H1 (cell line): ENCODE measurements around the gene RANBP3L. TPM values are rescaled to one million over a fixed set of nuclear protein-coding genes. Genes with fewer than 3 reads are reported as not detected.

Source experiments
- CTCF ChIA-PET: fragments of 300-600 bp; sonication (Branson Sonifier 250); formaldehyde crosslinking; loops from one replicate; lab custom pipeline; 2021; ENCODE audit not compliant: partially characterized antibody; lab: Charles Lee
- POLR2A ChIA-PET: fragments of 300-600 bp; sonication (Branson Sonifier 250); formaldehyde crosslinking; loops from one replicate; lab custom pipeline; 2021; ENCODE audit warnings: inconsistent platforms; ENCODE audit not compliant: partially characterized antibody; lab: Charles Lee
- DNase-seq, 2 experiments: peaks; one replicate each; pipeline versions ENCODE4 v3.0.0 to v3.0.0-alpha.2; 2010 to 2022; ENCODE audit warnings: low spot score in 2 of 2, low read depth in 1 of 2, mixed read lengths in 1 of 2
- FAIRE-seq: peaks from 2 replicates; lab custom pipeline; 2011; peaks lifted over from hg19 to GRCh38; lab: Jason Lieb, UNC
- H2AFZ ChIP-seq: 2 replicates; pipeline ENCODE4 v1.8.1; 2012; ENCODE audit warnings: low read length, inconsistent platforms
- H2AK5ac ChIP-seq: 2 replicates; pipeline ENCODE4 v1.6.1; 2013; ENCODE audit warnings: low read depth, low read length
- H2BK120ac ChIP-seq: replicated peaks from 2 replicates; pipeline ENCODE3; 2013; ENCODE audit warnings: low read depth, low read length, inconsistent platforms
- H2BK12ac ChIP-seq: 2 replicates; pipeline ENCODE4 v1.6.1; 2013; ENCODE audit warnings: low read depth, low read length
- H2BK15ac ChIP-seq: 2 replicates; pipeline ENCODE4 v1.6.1; 2013; ENCODE audit warnings: low read length
- H2BK20ac ChIP-seq: 2 replicates; pipeline ENCODE4 v1.6.1; 2013; ENCODE audit warnings: low read length
- H2BK5ac ChIP-seq: 2 replicates; pipeline ENCODE4 v1.6.1; 2013; ENCODE audit warnings: low read depth, low read length
- H3K14ac ChIP-seq: 2 replicates; pipeline ENCODE4 v1.6.1; 2013; ENCODE audit warnings: inconsistent platforms; ENCODE audit not compliant: insufficient read length
- H3K18ac ChIP-seq: 2 replicates; pipeline ENCODE4 v1.6.1; 2013; ENCODE audit warnings: low read length; ENCODE audit errors: extremely low read depth
- H3K23ac ChIP-seq: 2 replicates; pipeline ENCODE4 v1.6.1; 2013; ENCODE audit warnings: inconsistent platforms; ENCODE audit not compliant: insufficient read length
- H3K23me2 ChIP-seq: 2 replicates; pipeline ENCODE4 v1.6.1; 2013; ENCODE audit warnings: low read depth, low read length
- H3K27ac ChIP-seq: 2 replicates; pipeline ENCODE4 v1.6.1; 2011; ENCODE audit warnings: low read depth, low read length, inconsistent platforms
- H3K27me3 ChIP-seq, 4 experiments: replicated peaks in 1 of 4; 1 replicate in 1 of 4; 2 replicates in 3 of 4; pipeline versions ENCODE4 v1.6.1 to v1.8.1; 2011 to 2013; ENCODE audit warnings: low read length in 3 of 4, mild to moderate bottlenecking in 3 of 4, inconsistent platforms in 2 of 4, mixed read lengths in 2 of 4, moderate library complexity in 1 of 4; ENCODE audit not compliant: control insufficient read depth in 3 of 4, insufficient read depth in 3 of 4; ENCODE audit errors: extremely low read depth in 1 of 4
- H3K36me3 ChIP-seq, 4 experiments: 2 replicates each; pipeline versions ENCODE4 v1.6.1 to v1.8.1; 2011 to 2013; ENCODE audit warnings: mild to moderate bottlenecking in 4 of 4, low read length in 3 of 4, moderate library complexity in 2 of 4, control low read depth in 1 of 4, inconsistent platforms in 1 of 4; ENCODE audit not compliant: insufficient read depth in 4 of 4, control insufficient read depth in 2 of 4
- H3K4ac ChIP-seq: replicated peaks from 2 replicates; pipeline ENCODE3; 2013; ENCODE audit warnings: low read length, low read depth, mixed read lengths, inconsistent platforms; ENCODE audit not compliant: insufficient read length
- H3K4me1 ChIP-seq, 4 experiments: replicated peaks in 1 of 4; 1 replicate in 1 of 4; 2 replicates in 3 of 4; pipeline versions ENCODE4 v1.6.1 to v1.8.1; 2011 to 2013; ENCODE audit warnings: low read length in 3 of 4, inconsistent platforms in 2 of 4, mixed read lengths in 1 of 4; ENCODE audit not compliant: insufficient read depth in 4 of 4, control insufficient read depth in 3 of 4
- H3K4me2 ChIP-seq, 2 experiments: 2 replicates each; pipeline versions ENCODE4 v1.6.1 to v1.8.1; 2011 to 2013; ENCODE audit warnings: low read depth in 2 of 2, low read length in 2 of 2, control low read depth in 1 of 2, inconsistent platforms in 1 of 2, mild to moderate bottlenecking in 1 of 2; ENCODE audit not compliant: insufficient read depth in 1 of 2
- H3K4me3 ChIP-seq, 4 experiments: fragments of 200-600, 300-600 bp in 1 of 4; sonication (generic), shearing (Covaris generic), sonication (Bioruptor Twin) in 1 of 4; 2 replicates each; pipeline versions ENCODE4 v1.5.1 to v1.8.1; 2011 to 2016; ENCODE audit warnings: low read length in 4 of 4, low read depth in 3 of 4, control low read depth in 2 of 4, inconsistent platforms in 2 of 4, mild to moderate bottlenecking in 2 of 4, mixed read lengths in 1 of 4, moderate library complexity in 1 of 4; ENCODE audit not compliant: insufficient read depth in 2 of 4; ENCODE audit errors: extremely low read depth in 1 of 4
- H3K56ac ChIP-seq: replicated peaks from 2 replicates; pipeline ENCODE3; 2013; ENCODE audit warnings: low read depth, mild to moderate bottlenecking, mixed read lengths, low read length, inconsistent platforms; ENCODE audit not compliant: insufficient read length
- H3K79me1 ChIP-seq: 2 replicates; pipeline ENCODE4 v1.6.1; 2013; ENCODE audit warnings: low read depth, low read length, control low read depth
- H3K79me2 ChIP-seq, 2 experiments: 2 replicates each; pipeline versions ENCODE4 v1.6.1 to v1.8.1; 2012 to 2013; ENCODE audit warnings: low read length in 2 of 2, mild to moderate bottlenecking in 2 of 2, inconsistent platforms in 1 of 2; ENCODE audit not compliant: insufficient read depth in 2 of 2, control insufficient read depth in 1 of 2
- H3K9ac ChIP-seq, 4 experiments: replicated peaks in 1 of 4; 1 replicate in 1 of 4; 2 replicates in 3 of 4; pipeline versions ENCODE4 v1.6.1 to v1.8.1; 2011 to 2013; ENCODE audit warnings: low read depth in 3 of 4, low read length in 3 of 4, control low read depth in 2 of 4, mild to moderate bottlenecking in 2 of 4, moderate library complexity in 2 of 4, inconsistent platforms in 1 of 4; ENCODE audit errors: extremely low read depth in 1 of 4
- H3K9me3 ChIP-seq, 2 experiments: 2 replicates each; pipeline versions ENCODE4 v1.6.1 to v1.8.1; 2012 to 2013; ENCODE audit warnings: mild to moderate bottlenecking in 2 of 2, moderate library complexity in 2 of 2, control low read depth in 1 of 2, inconsistent platforms in 1 of 2, low read depth in 1 of 2, low read length in 1 of 2, mixed read lengths in 1 of 2; ENCODE audit not compliant: insufficient read depth in 2 of 2
- H4K20me1 ChIP-seq, 2 experiments: replicated peaks in 1 of 2; 2 replicates each; pipeline versions ENCODE3 to v1.8.1; 2011 to 2013; ENCODE audit warnings: inconsistent platforms in 2 of 2, low read length in 2 of 2, mild to moderate bottlenecking in 1 of 2; ENCODE audit not compliant: insufficient read depth in 2 of 2, control insufficient read depth in 1 of 2
- H4K5ac ChIP-seq: 2 replicates; pipeline ENCODE4 v1.6.1; 2013; ENCODE audit warnings: low read length, low read depth, mixed read lengths, inconsistent platforms; ENCODE audit not compliant: insufficient read length
- H4K8ac ChIP-seq: 2 replicates; pipeline ENCODE4 v1.8.0; 2013; ENCODE audit warnings: mild to moderate bottlenecking, moderate library complexity, low read length, inconsistent platforms; ENCODE audit not compliant: insufficient read depth; ENCODE audit errors: extremely low read depth
- H4K91ac ChIP-seq: replicated peaks from 2 replicates; pipeline ENCODE3; 2013; ENCODE audit warnings: low read length, mixed read lengths, inconsistent platforms; ENCODE audit not compliant: insufficient read length
- BCL11A ChIP-seq, 2 experiments: IDR thresholded peaks; one replicate each; pipeline ENCODE4 v1.6.1; 2011; ENCODE audit warnings: low read depth in 2 of 2, low read length in 2 of 2, mild to moderate bottlenecking in 2 of 2
- CHD1 ChIP-seq: IDR thresholded peaks from 2 replicates; pipeline ENCODE4 v1.6.1; 2012; ENCODE audit warnings: low read depth, low read length, improper control_type of control experiment
- CHD2 ChIP-seq: IDR thresholded peaks from 2 replicates; pipeline ENCODE4 v1.6.1; 2012; ENCODE audit warnings: low read length, improper control_type of control experiment
- FOSL1 ChIP-seq: IDR thresholded peaks from 2 replicates; pipeline ENCODE4 v1.6.1; 2011; ENCODE audit warnings: mild to moderate bottlenecking, low read depth, low read length, moderate library complexity; ENCODE audit not compliant: insufficient read depth
- POLR2A ChIP-seq, 2 experiments: IDR thresholded peaks; 1 replicate in 1 of 2; 2 replicates in 1 of 2; pipeline ENCODE4 v1.6.1; 2011; ENCODE audit warnings: low read depth in 2 of 2, low read length in 2 of 2, mild to moderate bottlenecking in 2 of 2; ENCODE audit errors: control extremely low read depth in 1 of 2
- POU5F1 ChIP-seq: IDR thresholded peaks from 2 replicates; pipeline ENCODE4 v1.6.1; 2011; ENCODE audit warnings: low read depth, mild to moderate bottlenecking, low read length, moderate library complexity
- RFX5 ChIP-seq: IDR thresholded peaks from 2 replicates; pipeline ENCODE4 v1.6.1; 2011; ENCODE audit warnings: low read depth, low read length, improper control_type of control experiment, borderline replicate concordance
- SP1 ChIP-seq: IDR thresholded peaks from 2 replicates; pipeline ENCODE4 v1.6.1; 2011; ENCODE audit warnings: low read depth, low read length
- WGBS, 2 experiments: shearing (Covaris generic) in 1 of 2; methylation state at CpG; one replicate each; pipeline versions ENCODE4 v1.1.6 to v1.1.7; 2013 to 2015; ENCODE audit warnings: low lambda C conversion rate in 2 of 2, mixed read lengths in 2 of 2, inconsistent platforms in 1 of 2, low coverage in 1 of 2, missing lambda C conversion rate in 1 of 2; ENCODE audit not compliant: insufficient replicate concordance in 2 of 2, insufficient coverage in 1 of 2, insufficient read length in 1 of 2; ENCODE audit errors: extremely low coverage in 1 of 2, missing lambda C conversion rate in 1 of 2; 5-methylcytosine and 5-hydroxymethylcytosine counted together
- polyA plus RNA-seq, 7 experiments: library from polyadenylated mRNA; depleted of rRNA in 3 of 7; stranded (reverse) in 5 of 7; unstranded in 2 of 7; fragments of >200 nt in 5 of 7; fragments of 200-250 nt in 2 of 7; gene quantifications; 1 replicate in 5 of 7; 2 replicates in 1 of 7; 4 replicates in 1 of 7; pipeline versions ENCODE4 v1.2.1 to v1.2.3, GENCODE V29; 2011 to 2013; ENCODE audit warnings: missing spikeins in 2 of 7, mixed read lengths in 2 of 7
- total RNA-seq: library from RNA; stranded (reverse); fragmentation: NEBNext Ultra II Directional; extraction: Animal tissue kit (Norgen Biotek cat#: 25700); gene quantifications from 2 replicates; pipeline ENCODE4 v1.2.1, GENCODE V29; 2021
- TF ChIP-seq, protein P1 (sequence below), 3 experiments: IDR thresholded peaks; 1 replicate in 2 of 3; 2 replicates in 1 of 3; pipeline versions ENCODE4 v1.5.1 to v1.6.1; 2011; ENCODE audit warnings: low read length in 3 of 3, mild to moderate bottlenecking in 3 of 3, inconsistent platforms in 2 of 3, low read depth in 1 of 3, moderate library complexity in 1 of 3; ENCODE audit not compliant: insufficient read depth in 1 of 3; ENCODE audit errors: control extremely low read depth in 1 of 3

RANBP3L gene
- total and polyA plus RNA-seq, 2 of the 8 experiments (the other 6 are each of a cell fraction or from before 2014, with no cell fraction given): not detected

DNA sequence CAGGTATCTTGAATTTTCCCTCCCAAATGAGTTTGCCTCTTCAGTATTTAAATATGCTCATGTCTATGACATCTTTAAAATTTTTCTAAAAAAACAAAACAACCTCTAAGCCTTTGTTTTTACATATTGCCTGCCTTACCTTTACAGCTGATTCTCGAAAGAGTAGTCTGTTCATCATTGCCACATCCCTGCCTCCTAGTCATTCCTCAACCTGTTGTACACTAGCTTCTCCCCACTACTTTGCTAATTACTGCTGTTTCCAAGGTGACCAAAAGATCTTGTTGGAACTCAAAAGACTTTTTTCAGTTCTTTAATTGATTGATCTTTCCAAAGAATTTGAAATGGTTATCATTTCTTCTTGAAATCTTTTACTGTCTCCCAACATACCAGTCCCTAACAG lies 58.0 kb downstream of the RANBP3L start:
- H3K14ac ChIP-seq: no peak overlapping the region
- no peak overlapping the region for H3K18ac ChIP-seq
- no peak overlapping the region for H3K56ac ChIP-seq
- H3K79me1 ChIP-seq: no peaks in the 10 kb centered on the region
- H2AK5ac ChIP-seq: no peak overlapping the region
- no peak overlapping the region for H2BK15ac ChIP-seq
- 0 out of 4 replicates have a peak, but pooled peaks cover 0 to 2% of the 10 kb centered on the region in 2 experiments for H3K79me2 ChIP-seq
- H2BK20ac ChIP-seq: no peak overlapping the region
- no peak overlapping the region for H3K4ac ChIP-seq
- H2AFZ ChIP-seq: no peak overlapping the region
- H3K9me3 ChIP-seq: no peaks in the 10 kb centered on the region
- no peaks in the 10 kb centered on the region for H3K36me3 ChIP-seq
- H3K27ac ChIP-seq: no peak overlapping the region
- CTCF ChIA-PET: interaction anchor here (2.3 to 3.0 kb wide), 2 partner anchors 8 to 21 kb away, joined by 6 to 16 read pairs; no protein-coding TSS in a partner anchor
- no peak for FAIRE-seq
- H3K4me1 ChIP-seq: peaks cover 3 to 4% (median 3%) of the 10 kb centered on the region in 4 experiments; a peak in 5 of 7 replicates
- no peak for DNase-seq
- TF ChIP-seq SP1 (no peak), RFX5 (no peak), CHD1 (no peak), CHD2 (no peak), FOSL1 (no peak), POU5F1 (no peak), POLR2A (IDR thresholded peaks at IDR 0.05; ENCODE audit: control extremely low read depth in 1 of 2, low read depth in 2 of 2, low read length in 2 of 2) (no peak), BCL11A (IDR thresholded peaks at IDR 0.05; ENCODE audit: low read depth in 2 of 2, low read length in 2 of 2) (no peak)
- TF ChIP-seq, protein P1, sequence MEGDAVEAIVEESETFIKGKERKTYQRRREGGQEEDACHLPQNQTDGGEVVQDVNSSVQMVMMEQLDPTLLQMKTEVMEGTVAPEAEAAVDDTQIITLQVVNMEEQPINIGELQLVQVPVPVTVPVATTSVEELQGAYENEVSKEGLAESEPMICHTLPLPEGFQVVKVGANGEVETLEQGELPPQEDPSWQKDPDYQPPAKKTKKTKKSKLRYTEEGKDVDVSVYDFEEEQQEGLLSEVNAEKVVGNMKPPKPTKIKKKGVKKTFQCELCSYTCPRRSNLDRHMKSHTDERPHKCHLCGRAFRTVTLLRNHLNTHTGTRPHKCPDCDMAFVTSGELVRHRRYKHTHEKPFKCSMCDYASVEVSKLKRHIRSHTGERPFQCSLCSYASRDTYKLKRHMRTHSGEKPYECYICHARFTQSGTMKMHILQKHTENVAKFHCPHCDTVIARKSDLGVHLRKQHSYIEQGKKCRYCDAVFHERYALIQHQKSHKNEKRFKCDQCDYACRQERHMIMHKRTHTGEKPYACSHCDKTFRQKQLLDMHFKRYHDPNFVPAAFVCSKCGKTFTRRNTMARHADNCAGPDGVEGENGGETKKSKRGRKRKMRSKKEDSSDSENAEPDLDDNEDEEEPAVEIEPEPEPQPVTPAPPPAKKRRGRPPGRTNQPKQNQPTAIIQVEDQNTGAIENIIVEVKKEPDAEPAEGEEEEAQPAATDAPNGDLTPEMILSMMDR (IDR thresholded peaks at IDR 0.05; ENCODE audit: control extremely low read depth in 1 of 3, insufficient read depth in 1 of 3, low read depth in 1 of 3, low read length in 3 of 3): no peak
- TF ChIP-seq, all 59 proteins: peak for 0
- Histone ChIP-seq H4K8ac (no peak overlapping the region), H3K27me3 (peaks cover 1 to 12% (median 6%) of the 10 kb centered on the region in 4 experiments), H3K4me2 (no peak overlapping the region), H4K20me1 (no peaks in the 10 kb centered on the region), H3K9ac (no peak overlapping the region), H3K23me2 (peaks cover 2% of the 10 kb centered on the region; the same call in 1 of the 2 replicates), H3K23ac (no peak overlapping the region), H4K91ac (no peak overlapping the region), H4K5ac (no peak overlapping the region), H2BK12ac (no peak overlapping the region), H3K4me3 (no peak overlapping the region), H2BK5ac (no peak overlapping the region), H2BK120ac (no peak overlapping the region)
- 96% methylated on average over 1 of the region's 1 CpG; no CpG with 5 or more reads in 1 of the 2 experiments for WGBS, 2 experiments
- POLR2A ChIA-PET: interaction anchor here (1.3 kb wide), 1 partner anchor 171 kb away, joined by 4 read pairs; no protein-coding TSS in a partner anchor
